Measurements from ENCODE around the gene ELOVL4. TPM values are rescaled to one million over a fixed set of nuclear protein-coding genes. Genes with fewer than 3 reads are reported as not detected.

ELOVL4 gene
- total RNA-seq, 1 donor from 2014 or later, result 5.9 TPM

DNA sequence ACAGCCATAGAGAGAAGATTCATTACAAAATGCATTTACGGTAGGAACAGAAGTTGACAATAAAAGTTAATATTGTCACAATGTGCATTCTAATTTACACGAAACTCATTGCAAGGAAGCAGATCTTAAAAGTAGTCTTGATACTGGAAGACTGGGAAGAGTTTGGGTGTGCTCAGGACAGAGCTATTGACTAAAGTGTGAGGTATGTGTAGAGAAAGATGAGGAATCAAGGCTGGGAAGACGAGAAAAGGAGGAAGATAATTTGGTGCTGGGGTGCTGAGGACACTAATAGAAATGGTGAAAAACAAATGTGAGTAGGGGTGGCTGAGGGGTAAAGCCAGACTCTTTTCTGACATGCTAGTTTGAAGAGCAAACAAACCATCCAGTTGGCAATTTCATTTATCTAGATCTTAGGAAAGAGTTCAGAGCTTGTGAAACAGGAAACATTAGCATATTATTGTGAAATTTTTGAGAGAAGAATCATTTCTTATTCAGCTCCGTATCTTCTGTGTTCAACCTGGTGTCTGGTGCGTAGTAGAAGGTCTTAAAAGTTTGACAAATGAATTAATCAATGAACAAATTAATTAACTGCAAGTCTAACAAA, 72.7 kb downstream of the ELOVL4 start:
- Mint-ChIP-seq H3K27me3 (peaks cover 4% of the 10 kb centered on the region), H3K4me1 (ENCODE audit: low read depth) (peaks cover 2% of the 10 kb centered on the region), H3K36me3 (ENCODE audit: insufficient read depth) (no peaks in the 10 kb centered on the region), H3K9me3 (ENCODE audit: low read depth) (no peaks in the 10 kb centered on the region), H3K4me3 (ENCODE audit: low read depth) (no peak overlapping the region), H3K27ac (no peak overlapping the region)
- no peak for DNase-seq (ENCODE audit: low spot score, unreplicated experiment)
- TF ChIP-seq, protein P1, sequence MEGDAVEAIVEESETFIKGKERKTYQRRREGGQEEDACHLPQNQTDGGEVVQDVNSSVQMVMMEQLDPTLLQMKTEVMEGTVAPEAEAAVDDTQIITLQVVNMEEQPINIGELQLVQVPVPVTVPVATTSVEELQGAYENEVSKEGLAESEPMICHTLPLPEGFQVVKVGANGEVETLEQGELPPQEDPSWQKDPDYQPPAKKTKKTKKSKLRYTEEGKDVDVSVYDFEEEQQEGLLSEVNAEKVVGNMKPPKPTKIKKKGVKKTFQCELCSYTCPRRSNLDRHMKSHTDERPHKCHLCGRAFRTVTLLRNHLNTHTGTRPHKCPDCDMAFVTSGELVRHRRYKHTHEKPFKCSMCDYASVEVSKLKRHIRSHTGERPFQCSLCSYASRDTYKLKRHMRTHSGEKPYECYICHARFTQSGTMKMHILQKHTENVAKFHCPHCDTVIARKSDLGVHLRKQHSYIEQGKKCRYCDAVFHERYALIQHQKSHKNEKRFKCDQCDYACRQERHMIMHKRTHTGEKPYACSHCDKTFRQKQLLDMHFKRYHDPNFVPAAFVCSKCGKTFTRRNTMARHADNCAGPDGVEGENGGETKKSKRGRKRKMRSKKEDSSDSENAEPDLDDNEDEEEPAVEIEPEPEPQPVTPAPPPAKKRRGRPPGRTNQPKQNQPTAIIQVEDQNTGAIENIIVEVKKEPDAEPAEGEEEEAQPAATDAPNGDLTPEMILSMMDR (IDR thresholded peaks at IDR 0.05; ENCODE audit: unreplicated experiment), result no peak

DNA sequence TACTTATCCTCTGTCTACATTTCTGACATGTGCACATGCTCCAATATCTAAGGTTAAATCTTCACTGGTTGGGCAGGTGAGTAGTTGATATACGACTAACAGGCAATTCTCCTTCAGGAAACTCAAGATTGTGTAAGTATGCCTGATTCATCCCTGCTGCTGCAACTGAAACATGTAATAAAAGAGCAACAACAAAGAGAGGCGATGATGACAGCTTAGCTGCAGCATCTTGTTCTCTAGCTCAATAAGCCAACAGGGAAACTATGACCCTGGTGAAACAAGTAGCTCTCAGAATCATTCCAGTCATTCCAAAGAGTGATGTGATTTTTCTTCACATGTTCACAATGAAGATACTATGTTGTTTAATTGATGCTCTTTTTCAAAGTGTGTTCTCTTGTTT, 74.4 kb downstream of the ELOVL4 start:
- Mint-ChIP-seq H3K27ac (no peak overlapping the region), H3K4me3 (ENCODE audit: low read depth) (no peak overlapping the region), H3K27me3 (peaks cover 4% of the 10 kb centered on the region), H3K4me1 (ENCODE audit: low read depth) (peaks cover 15% of the 10 kb centered on the region), H3K36me3 (ENCODE audit: insufficient read depth) (no peaks in the 10 kb centered on the region), H3K9me3 (ENCODE audit: low read depth) (no peaks in the 10 kb centered on the region)
- TF ChIP-seq, protein P1 (IDR thresholded peaks at IDR 0.05; ENCODE audit: unreplicated experiment), result no peak
- DNase-seq (ENCODE audit: low spot score, unreplicated experiment), result no peak

DNA sequence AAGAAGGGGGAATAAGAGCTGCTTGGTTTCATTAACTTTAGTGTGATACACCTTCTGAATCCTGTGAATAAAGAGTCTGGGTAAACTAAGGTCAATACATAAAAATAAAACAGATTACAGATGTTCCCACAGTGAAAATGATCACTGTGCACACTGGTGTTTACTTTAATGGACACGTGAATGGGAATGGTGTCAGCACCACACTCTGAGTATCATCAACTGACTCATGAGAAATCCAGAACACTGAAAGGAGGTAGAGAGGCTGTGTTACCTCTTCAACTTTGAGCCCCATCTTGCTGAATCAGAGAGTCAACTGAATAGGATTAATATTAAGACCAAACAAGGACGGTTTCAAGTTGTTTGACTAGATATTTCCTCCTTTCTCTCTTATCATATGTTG, 75.0 kb downstream of the ELOVL4 start:
- peaks cover 4% of the 10 kb centered on the region for H3K27me3 Mint-ChIP-seq
- TF ChIP-seq, protein P1 (IDR thresholded peaks at IDR 0.05; ENCODE audit: unreplicated experiment), result no peak
- H3K9me3 Mint-ChIP-seq (ENCODE audit: low read depth), result no peaks in the 10 kb centered on the region
- H3K36me3 Mint-ChIP-seq (ENCODE audit: insufficient read depth), result no peaks in the 10 kb centered on the region
- H3K4me1 Mint-ChIP-seq (ENCODE audit: low read depth), result peaks cover 18% of the 10 kb centered on the region
- H3K4me3 Mint-ChIP-seq (ENCODE audit: low read depth), result no peak overlapping the region
- H3K27ac Mint-ChIP-seq, result no peak overlapping the region
- DNase-seq (ENCODE audit: low spot score, unreplicated experiment), result no peak

DNA sequence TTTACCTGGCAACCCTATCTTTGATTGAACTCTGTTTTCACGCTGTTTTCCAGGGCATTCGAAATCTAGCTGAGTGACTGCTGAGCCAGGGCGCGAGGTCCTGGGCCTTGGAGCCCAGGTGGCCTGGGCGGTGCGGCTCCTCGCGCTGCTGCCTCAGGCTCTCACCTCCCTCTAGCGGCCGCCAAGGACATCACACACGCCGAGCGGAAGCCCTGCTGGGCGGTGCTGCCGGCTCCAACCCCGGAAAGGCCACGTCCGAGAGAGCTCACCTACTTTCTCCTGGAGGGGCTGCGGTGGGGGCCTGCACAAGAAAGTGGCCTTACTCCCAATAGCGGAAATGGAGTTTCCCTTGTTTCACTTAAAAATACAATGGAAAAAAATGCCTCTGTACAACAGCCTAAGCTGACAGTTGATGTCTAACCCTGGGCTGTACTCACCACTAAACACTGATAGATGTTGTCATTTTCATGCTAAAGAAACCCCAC, 77.7 kb downstream of the ELOVL4 start:
- H3K9me3 Mint-ChIP-seq (ENCODE audit: low read depth), result no peaks in the 10 kb centered on the region
- no peaks in the 10 kb centered on the region for H3K36me3 Mint-ChIP-seq (ENCODE audit: insufficient read depth)
- peak; percentile 74 for DNase-seq (ENCODE audit: low spot score, unreplicated experiment)
- TF ChIP-seq, protein P1 (IDR thresholded peaks at IDR 0.05; ENCODE audit: unreplicated experiment), result peak; percentile 91
- peak overlapping the region; percentile 35 for H3K4me3 Mint-ChIP-seq (ENCODE audit: low read depth)
- H3K27me3 Mint-ChIP-seq, result no peaks in the 10 kb centered on the region
- no peak overlapping the region for H3K27ac Mint-ChIP-seq
- H3K4me1 Mint-ChIP-seq (ENCODE audit: low read depth), result peaks cover 18% of the 10 kb centered on the region

DNA sequence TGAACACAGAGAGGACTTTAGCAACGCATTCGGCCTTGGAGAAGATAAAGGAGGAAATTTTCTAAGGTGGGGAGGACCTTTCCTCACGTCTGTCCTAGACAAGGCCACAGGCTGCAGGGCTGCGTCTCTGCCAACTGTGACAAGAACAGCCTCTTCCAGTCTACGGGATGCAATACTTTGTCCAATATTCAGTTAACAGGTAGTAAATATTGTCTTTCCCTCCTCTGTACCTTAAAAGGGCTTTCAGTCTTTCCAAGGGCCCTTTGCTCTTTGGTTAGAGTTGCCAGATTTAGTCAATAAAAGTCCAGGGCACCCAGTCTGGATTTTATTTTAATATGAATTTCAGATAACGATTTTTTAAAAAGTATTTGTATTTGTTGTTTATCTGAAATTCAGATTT, 78.2 kb downstream of the ELOVL4 start:
- Mint-ChIP-seq H3K27me3 (no peaks in the 10 kb centered on the region), H3K27ac (no peak overlapping the region), H3K4me3 (ENCODE audit: low read depth) (no peak overlapping the region), H3K36me3 (ENCODE audit: insufficient read depth) (no peaks in the 10 kb centered on the region), H3K4me1 (ENCODE audit: low read depth) (peaks cover 16% of the 10 kb centered on the region), H3K9me3 (ENCODE audit: low read depth) (no peaks in the 10 kb centered on the region)
- TF ChIP-seq, protein P1 (IDR thresholded peaks at IDR 0.05; ENCODE audit: unreplicated experiment), result no peak
- no peak for DNase-seq (ENCODE audit: low spot score, unreplicated experiment)

Measured in progenitor cell of endocrine pancreas (in vitro differentiated cells).